Effector CD8-positive, alpha-beta T cell (primary cell): Measurements from ENCODE around the gene TMEM74B.

Experiments used
- DNase-seq: peaks from one replicate; lab custom pipeline; 2025; lab: John Stamatoyannopoulos, UW

TMEM74B gene

GRCh38 chr20:1137236-1137635 is 47.5 kb downstream of the TMEM74B start:
- DNase-seq: no peak

- DNase-seq: no peak
Observed at GRCh38 chr20:1134836-1135235, 49.9 kb downstream of the TMEM74B start.

GRCh38 chr20:1134355-1134754 is 50.4 kb downstream of the TMEM74B start:
- no peak for DNase-seq

- no peak for DNase-seq
Observed at GRCh38 chr20:1131354-1131753, 53.4 kb downstream of the TMEM74B start.

- no peak for DNase-seq
Observed at GRCh38 chr20:1130847-1131246, 53.9 kb downstream of the TMEM74B start.
